ENCODE results near the gene FNDC3A. TPM values are rescaled to one million over a fixed set of nuclear protein-coding genes. Genes with fewer than 3 reads are reported as not detected.
"Not testable (repeated sequence)": the region's sequence is repeated elsewhere in the genome, so short reads cannot be mapped to it uniquely, and the experiment has no call there.

FNDC3A gene
- total RNA-seq, 1 experiment from 2014 or later, result 34.2 TPM

- no peak for DNase-seq (ENCODE audit: low read depth)
Measured at GRCh38 chr13:49030213-49030612, 54.5 kb downstream of the FNDC3A start.

GRCh38 chr13:49040872-49041271 is 65.2 kb downstream of the FNDC3A start:
- no peak for DNase-seq (ENCODE audit: low read depth)

- DNase-seq (ENCODE audit: low read depth), result peak; percentile 18
Measured at GRCh38 chr13:49042476-49042875, 66.8 kb downstream of the FNDC3A start.

GRCh38 chr13:49044008-49044407 is 68.3 kb downstream of the FNDC3A start:
- no peak for DNase-seq (ENCODE audit: low read depth)

GRCh38 chr13:49044836-49045235 is 69.1 kb downstream of the FNDC3A start:
- no peak for DNase-seq (ENCODE audit: low read depth)

- DNase-seq (ENCODE audit: low read depth), result no peak
Measured at GRCh38 chr13:49046002-49046401, 70.3 kb downstream of the FNDC3A start.

GRCh38 chr13:49046519-49046918 is 70.8 kb downstream of the FNDC3A start:
- no peak for DNase-seq (ENCODE audit: low read depth)

GRCh38 chr13:49052813-49053212 is 77.1 kb downstream of the FNDC3A start:
- peak; percentile 19 for DNase-seq (ENCODE audit: low read depth)

GRCh38 chr13:49053215-49053614 is 77.5 kb downstream of the FNDC3A start:
- DNase-seq (ENCODE audit: low read depth), result no peak

- no peak for DNase-seq (ENCODE audit: low read depth)
Measured at GRCh38 chr13:49053906-49054305, 78.2 kb downstream of the FNDC3A start.

- DNase-seq (ENCODE audit: low read depth), result no peak
Measured at GRCh38 chr13:49055021-49055420, 79.3 kb downstream of the FNDC3A start.

GRCh38 chr13:49057176-49057575 is 81.5 kb downstream of the FNDC3A start:
- no peak for DNase-seq (ENCODE audit: low read depth)

GRCh38 chr13:49058761-49059160 is 83.0 kb downstream of the FNDC3A start:
- no peak for DNase-seq (ENCODE audit: low read depth)

GRCh38 chr13:49060678-49061387 is 85.1 kb downstream of the FNDC3A start:
- DNase-seq (ENCODE audit: low read depth), result no peak

- not testable (repeated sequence) for DNase-seq (ENCODE audit: low read depth)
Measured at GRCh38 chr13:49061388-49061752, 85.7 kb downstream of the FNDC3A start.

GRCh38 chr13:49062297-49062896 is 86.7 kb downstream of the FNDC3A start:
- no peak for DNase-seq (ENCODE audit: low read depth)

GRCh38 chr13:49063011-49063410 is 87.3 kb downstream of the FNDC3A start:
- DNase-seq (ENCODE audit: low read depth), result no peak

- peak; percentile 5 for DNase-seq (ENCODE audit: low read depth)
Measured at GRCh38 chr13:49063497-49063896, 87.8 kb downstream of the FNDC3A start.

- no peak for DNase-seq (ENCODE audit: low read depth)
Measured at GRCh38 chr13:49064476-49064875, 88.8 kb downstream of the FNDC3A start.

- no peak for DNase-seq (ENCODE audit: low read depth)
Measured at GRCh38 chr13:49066856-49067255, 91.1 kb downstream of the FNDC3A start.

GRCh38 chr13:49068498-49068897 is 92.8 kb downstream of the FNDC3A start:
- DNase-seq (ENCODE audit: low read depth), result not testable (repeated sequence)

- DNase-seq (ENCODE audit: low read depth), result not testable (repeated sequence)
Measured at GRCh38 chr13:49070021-49070420, 94.3 kb downstream of the FNDC3A start.

GRCh38 chr13:49071341-49071937 is 95.7 kb downstream of the FNDC3A start:
- DNase-seq (ENCODE audit: low read depth), result no peak

All from Daoy (cell line).